MM.1S (cell line): ENCODE results near the gene COL5A1.

Source experiments
- DNase-seq: peaks from one replicate; pipeline ENCODE4 v3.0.0-alpha.2; 2015
- H2AFZ ChIP-seq: fragments of 300-600 bp; sonication (generic); 2 replicates; pipeline ENCODE4 v1.6.0; 2016; ENCODE audit warnings: antibody characterized with exemption, low read length
- H3F3A ChIP-seq: fragments of 300-600 bp; sonication (generic); 2 replicates; pipeline ENCODE4 v1.6.1; 2016; ENCODE audit warnings: mild to moderate bottlenecking, antibody characterized with exemption, low read length, moderate library complexity, mixed read lengths; ENCODE audit not compliant: insufficient read depth
- H3K27ac ChIP-seq: fragments of 300-600 bp; sonication (generic); 2 replicates; pipeline ENCODE4 v1.5.1; 2016; ENCODE audit warnings: mild to moderate bottlenecking, low read length
- H3K27me3 ChIP-seq: fragments of 300-600 bp; sonication (generic); replicated peaks from 2 replicates; pipeline ENCODE4 v1.6.0; 2016; ENCODE audit warnings: low read length; ENCODE audit not compliant: insufficient read depth
- H3K36me3 ChIP-seq: fragments of 300-600 bp; sonication (generic); replicated peaks from 2 replicates; pipeline ENCODE4 v1.6.1; 2016; ENCODE audit warnings: mild to moderate bottlenecking, low read length, mixed read lengths; ENCODE audit not compliant: insufficient read depth
- H3K4me1 ChIP-seq: fragments of 300-600 bp; sonication (generic); 2 replicates; pipeline ENCODE4 v1.6.1; 2016; ENCODE audit warnings: low read length, mixed read lengths
- H3K4me2 ChIP-seq: fragments of 300-600 bp; sonication (generic); 2 replicates; pipeline ENCODE4 v1.6.0; 2016; ENCODE audit warnings: low read depth, low read length
- H3K4me3 ChIP-seq: fragments of 300-600 bp; sonication (generic); 2 replicates; pipeline ENCODE4 v1.5.1; 2016; ENCODE audit warnings: low read length, mixed read lengths
- H3K79me2 ChIP-seq: fragments of 300-600 bp; sonication (generic); 2 replicates; pipeline ENCODE4 v1.6.1; 2016; ENCODE audit warnings: mixed run types, low read length, mixed read lengths
- H3K9ac ChIP-seq: fragments of 300-600 bp; sonication (generic); 2 replicates; pipeline ENCODE4 v1.6.1; 2016; ENCODE audit warnings: low read length, mixed read lengths
- H3K9me2 ChIP-seq: fragments of 300-600 bp; sonication (generic); replicated peaks from 2 replicates; pipeline ENCODE4 v1.6.1; 2016; ENCODE audit warnings: mild to moderate bottlenecking, low read length, mixed read lengths; ENCODE audit not compliant: insufficient read depth
- H3K9me3 ChIP-seq: fragments of 300-600 bp; sonication (generic); replicated peaks from 2 replicates; pipeline ENCODE4 v1.6.1; 2016; ENCODE audit warnings: mild to moderate bottlenecking, low read length, mixed read lengths; ENCODE audit not compliant: insufficient read depth
- H4K20me1 ChIP-seq: fragments of 300-600 bp; sonication (generic); 2 replicates; pipeline ENCODE4 v1.6.1; 2016; ENCODE audit warnings: mild to moderate bottlenecking, low read length, moderate library complexity, mixed read lengths; ENCODE audit not compliant: insufficient read depth
- EZH2 ChIP-seq: fragments of 300-600 bp; sonication (generic); optimal IDR thresholded peaks from 2 replicates; pipeline ENCODE3; 2017; ENCODE audit warnings: low read depth, mild to moderate bottlenecking, antibody characterized with exemption, low read length, mixed read lengths
- EZH2phosphoT487 ChIP-seq: fragments of 300-600 bp; sonication (generic); IDR thresholded peaks from 2 replicates; pipeline ENCODE4 v1.6.1; 2018; ENCODE audit warnings: antibody characterized with exemption, low read length
- TF ChIP-seq, protein P1 (sequence below): fragments of 300-600 bp; sonication (generic); IDR thresholded peaks from 2 replicates; pipeline ENCODE4 v1.5.1; 2016; ENCODE audit warnings: antibody characterized with exemption, low read length, mixed read lengths

The COL5A1 gene

DNA sequence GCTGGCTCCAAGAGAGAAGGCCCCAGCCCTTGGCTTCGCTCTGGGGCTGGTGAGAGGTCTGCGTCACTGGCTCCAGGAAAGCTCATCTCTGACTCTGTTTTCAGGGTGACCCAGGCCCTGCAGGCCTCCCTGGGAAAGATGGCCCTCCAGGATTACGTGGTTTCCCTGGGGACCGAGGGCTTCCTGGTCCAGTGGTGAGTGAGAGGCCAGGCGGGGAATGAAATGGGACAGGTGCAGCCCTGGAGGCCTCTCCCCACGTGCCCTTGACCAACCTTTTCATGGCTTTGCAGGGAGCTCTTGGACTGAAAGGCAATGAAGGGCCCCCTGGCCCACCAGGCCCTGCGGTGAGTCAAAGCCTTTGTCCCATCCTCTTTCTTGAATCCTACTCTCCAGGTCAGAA, 163.3 kb downstream of the COL5A1 start:
- Histone ChIP-seq H4K20me1 (no peaks in the 10 kb centered on the region), H3K9me3 (no peaks in the 10 kb centered on the region), H3K9me2 (no peaks in the 10 kb centered on the region), H3K9ac (no peak overlapping the region), H3K4me2 (no peak overlapping the region), H3K27me3 (peaks cover 94% of the 10 kb centered on the region), H3F3A (no peaks in the 10 kb centered on the region), H3K36me3 (no peaks in the 10 kb centered on the region), H3K79me2 (no peaks in the 10 kb centered on the region), H3K4me3 (no peak overlapping the region), H3K4me1 (no peaks in the 10 kb centered on the region), H3K27ac (no peak overlapping the region), H2AFZ (no peak overlapping the region)
- DNase-seq, result no peak
- TF ChIP-seq EZH2phosphoT487 (no peak), EZH2 (no peak)
- TF ChIP-seq, protein P1, sequence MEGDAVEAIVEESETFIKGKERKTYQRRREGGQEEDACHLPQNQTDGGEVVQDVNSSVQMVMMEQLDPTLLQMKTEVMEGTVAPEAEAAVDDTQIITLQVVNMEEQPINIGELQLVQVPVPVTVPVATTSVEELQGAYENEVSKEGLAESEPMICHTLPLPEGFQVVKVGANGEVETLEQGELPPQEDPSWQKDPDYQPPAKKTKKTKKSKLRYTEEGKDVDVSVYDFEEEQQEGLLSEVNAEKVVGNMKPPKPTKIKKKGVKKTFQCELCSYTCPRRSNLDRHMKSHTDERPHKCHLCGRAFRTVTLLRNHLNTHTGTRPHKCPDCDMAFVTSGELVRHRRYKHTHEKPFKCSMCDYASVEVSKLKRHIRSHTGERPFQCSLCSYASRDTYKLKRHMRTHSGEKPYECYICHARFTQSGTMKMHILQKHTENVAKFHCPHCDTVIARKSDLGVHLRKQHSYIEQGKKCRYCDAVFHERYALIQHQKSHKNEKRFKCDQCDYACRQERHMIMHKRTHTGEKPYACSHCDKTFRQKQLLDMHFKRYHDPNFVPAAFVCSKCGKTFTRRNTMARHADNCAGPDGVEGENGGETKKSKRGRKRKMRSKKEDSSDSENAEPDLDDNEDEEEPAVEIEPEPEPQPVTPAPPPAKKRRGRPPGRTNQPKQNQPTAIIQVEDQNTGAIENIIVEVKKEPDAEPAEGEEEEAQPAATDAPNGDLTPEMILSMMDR, result no peak

DNA sequence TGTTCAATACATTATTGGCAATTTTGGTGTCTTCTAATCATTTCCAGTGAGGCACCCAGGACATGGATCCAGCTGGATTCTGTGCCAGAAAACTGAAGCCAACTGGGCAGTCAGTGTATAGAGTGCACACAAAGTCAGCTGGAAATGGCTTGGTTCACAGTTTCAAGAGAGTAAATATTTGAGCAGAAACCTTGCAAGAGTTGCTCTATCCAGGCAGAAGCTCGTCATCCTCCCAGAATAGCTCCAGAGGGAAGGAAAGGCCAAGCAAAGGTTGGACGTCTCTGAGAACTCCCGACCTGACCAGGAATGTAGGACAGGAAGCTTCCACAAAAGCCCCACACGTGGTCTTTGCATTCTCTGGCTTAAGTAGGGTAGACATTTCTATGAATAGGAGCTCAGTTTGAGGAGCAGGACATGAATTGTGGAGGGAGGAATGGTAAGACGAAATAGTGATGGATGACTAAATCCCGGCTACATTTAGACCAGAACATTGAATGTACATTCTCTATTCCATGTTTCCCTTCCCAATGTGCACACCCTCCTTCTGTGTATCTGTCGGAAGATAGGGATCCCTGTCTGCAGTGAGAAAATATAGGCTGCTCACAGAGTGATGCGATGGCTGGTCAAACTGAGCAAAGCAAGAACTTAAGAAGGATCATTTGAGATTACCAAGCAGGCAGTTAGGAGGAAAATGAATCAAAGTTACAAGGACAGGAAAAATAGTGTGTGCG, 166.3 kb downstream of the COL5A1 start:
- no peaks in the 10 kb centered on the region for H3K9me3 ChIP-seq
- peaks cover 96% of the 10 kb centered on the region for H3K27me3 ChIP-seq
- no peaks in the 10 kb centered on the region for H3K4me1 ChIP-seq
- no peak for TF ChIP-seq EZH2phosphoT487
- TF ChIP-seq, protein P1, result no peak
- no peak for TF ChIP-seq EZH2
- no peak overlapping the region for H3K27ac ChIP-seq
- H3K4me2 ChIP-seq, result no peak overlapping the region
- no peak overlapping the region for H3K4me3 ChIP-seq
- no peaks in the 10 kb centered on the region for H3F3A ChIP-seq
- H2AFZ ChIP-seq, result no peak overlapping the region
- no peaks in the 10 kb centered on the region for H4K20me1 ChIP-seq
- DNase-seq, result no peak
- no peak overlapping the region for H3K9ac ChIP-seq
- no peaks in the 10 kb centered on the region for H3K79me2 ChIP-seq
- H3K9me2 ChIP-seq, result no peaks in the 10 kb centered on the region
- H3K36me3 ChIP-seq, result no peaks in the 10 kb centered on the region

DNA sequence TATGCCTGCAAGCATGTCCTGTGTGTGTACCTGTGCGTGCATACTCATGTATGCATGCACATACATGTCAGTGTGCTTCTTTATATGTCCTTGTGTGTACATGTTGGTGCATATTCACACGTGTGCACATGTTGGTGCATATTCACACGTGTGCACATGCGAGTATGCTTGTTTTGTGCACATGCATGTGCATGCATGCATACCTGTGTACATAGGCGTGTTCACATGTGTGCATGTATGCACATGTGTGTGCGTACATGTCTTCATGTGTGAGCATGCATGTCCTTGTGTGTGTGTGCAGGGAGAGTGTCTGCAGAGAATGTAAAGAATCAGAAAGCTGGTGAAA, 166.8 kb downstream of the COL5A1 start:
- Histone ChIP-seq H3K27me3 (peaks cover 96% of the 10 kb centered on the region), H3F3A (no peaks in the 10 kb centered on the region), H2AFZ (no peak overlapping the region), H3K36me3 (no peaks in the 10 kb centered on the region), H3K9me3 (no peaks in the 10 kb centered on the region), H3K4me1 (no peaks in the 10 kb centered on the region), H3K4me2 (no peak overlapping the region), H3K9me2 (no peaks in the 10 kb centered on the region), H4K20me1 (no peaks in the 10 kb centered on the region), H3K4me3 (no peak overlapping the region), H3K27ac (no peak overlapping the region), H3K79me2 (no peaks in the 10 kb centered on the region), H3K9ac (no peak overlapping the region)
- DNase-seq, result no peak
- no peak for TF ChIP-seq EZH2phosphoT487
- TF ChIP-seq EZH2, result no peak
- TF ChIP-seq, protein P1, result no peak
